Neural progenitor cell (in vitro differentiated cells): ENCODE results near the gene ATP4A. TPM values are rescaled to one million over a fixed set of nuclear protein-coding genes. Genes with fewer than 3 reads are reported as not detected.

Experiments
- DNase-seq: peaks from one replicate; pipeline ENCODE4 v3.0.0-alpha.2; 2016; ENCODE audit warnings: low spot score
- H2AFZ ChIP-seq: fragments of 200-600 bp; sonication (generic); replicated peaks from 2 replicates; pipeline ENCODE4 v1.6.1; 2016; ENCODE audit warnings: antibody characterized with exemption
- H3F3A ChIP-seq: fragments of 200-600 bp; sonication (generic); 2 replicates; pipeline ENCODE4 v1.6.1; 2016; ENCODE audit warnings: antibody characterized with exemption, low read depth
- H3K27ac ChIP-seq: fragments of 200-600 bp; sonication (generic); 2 replicates; pipeline ENCODE4 v1.5.1; 2016; ENCODE audit warnings: mild to moderate bottlenecking
- H3K27me3 ChIP-seq: fragments of 200-600 bp; sonication (generic); 2 replicates; pipeline ENCODE4 v1.6.1; 2016; ENCODE audit warnings: mild to moderate bottlenecking, moderate library complexity
- H3K36me3 ChIP-seq: fragments of 200-600 bp; sonication (generic); 2 replicates; pipeline ENCODE4 v1.5.1; 2016
- H3K4me1 ChIP-seq: fragments of 200-600 bp; sonication (generic); 2 replicates; pipeline ENCODE4 v1.6.1; 2016; ENCODE audit warnings: mixed run types
- H3K4me2 ChIP-seq: fragments of 200-600 bp; sonication (generic); 2 replicates; pipeline ENCODE4 v1.6.1; 2016
- H3K4me3 ChIP-seq: fragments of 200-600 bp; sonication (generic); 2 replicates; pipeline ENCODE4 v1.5.1; 2016
- H3K79me2 ChIP-seq: fragments of 200-600 bp; sonication (generic); 2 replicates; pipeline ENCODE4 v1.6.1; 2016; ENCODE audit warnings: low read depth
- H3K9ac ChIP-seq: fragments of 200-600 bp; sonication (generic); 2 replicates; pipeline ENCODE4 v1.6.1; 2016
- H3K9me3 ChIP-seq: fragments of 200-600 bp; sonication (generic); 2 replicates; pipeline ENCODE4 v1.5.1; 2016; ENCODE audit warnings: low read depth
- H4K20me1 ChIP-seq: fragments of 200-600 bp; sonication (generic); 2 replicates; pipeline ENCODE4 v1.6.1; 2016; ENCODE audit warnings: low read depth
- H3K27ac Mint-ChIP-seq: 3 replicates; pipeline ENCODE4 v1.8.0; 2021; ENCODE audit warnings: mixed read lengths
- H3K27me3 Mint-ChIP-seq: 2 replicates; pipeline ENCODE4 v1.8.0; 2022; ENCODE audit warnings: low read depth, mild to moderate bottlenecking, inconsistent platforms, moderate library complexity, mixed read lengths; ENCODE audit not compliant: insufficient read depth
- H3K36me3 Mint-ChIP-seq: 3 replicates; pipeline ENCODE4 v1.8.0; 2021; ENCODE audit warnings: mixed read lengths
- H3K4me1 Mint-ChIP-seq: 3 replicates; pipeline ENCODE4 v1.8.0; 2021; ENCODE audit warnings: mixed read lengths
- H3K4me3 Mint-ChIP-seq: 3 replicates; pipeline ENCODE4 v1.8.0; 2021; ENCODE audit warnings: mild to moderate bottlenecking, moderate library complexity, mixed read lengths
- H3K9me3 Mint-ChIP-seq: 3 replicates; pipeline ENCODE4 v1.8.0; 2020; ENCODE audit warnings: mixed read lengths
- EZH2 ChIP-seq: fragments of 200-600 bp; sonication (generic); IDR thresholded peaks from 2 replicates; pipeline ENCODE4 v1.6.1; 2017; ENCODE audit warnings: antibody characterized with exemption, mild to moderate bottlenecking, moderate library complexity
- EZH2phosphoT487 ChIP-seq: fragments of 200-600 bp; sonication (generic); IDR thresholded peaks from 2 replicates; pipeline ENCODE4 v1.6.1; 2017; ENCODE audit warnings: antibody characterized with exemption
- total RNA-seq: library from RNA; depleted of rRNA; stranded (reverse); fragments of >200 nt; gene quantifications from 2 replicates; pipeline ENCODE4 v1.2.3, GENCODE V29; 2015; ENCODE audit warnings: low replicate concordance
- TF ChIP-seq, protein P1 (sequence below): fragments of 200-600 bp; sonication (generic); IDR thresholded peaks from 2 replicates; pipeline ENCODE4 v1.5.1; 2017; ENCODE audit warnings: antibody characterized with exemption, mild to moderate bottlenecking

The ATP4A gene
- total RNA-seq, 1 donor from 2014 or later: not detected

DNA sequence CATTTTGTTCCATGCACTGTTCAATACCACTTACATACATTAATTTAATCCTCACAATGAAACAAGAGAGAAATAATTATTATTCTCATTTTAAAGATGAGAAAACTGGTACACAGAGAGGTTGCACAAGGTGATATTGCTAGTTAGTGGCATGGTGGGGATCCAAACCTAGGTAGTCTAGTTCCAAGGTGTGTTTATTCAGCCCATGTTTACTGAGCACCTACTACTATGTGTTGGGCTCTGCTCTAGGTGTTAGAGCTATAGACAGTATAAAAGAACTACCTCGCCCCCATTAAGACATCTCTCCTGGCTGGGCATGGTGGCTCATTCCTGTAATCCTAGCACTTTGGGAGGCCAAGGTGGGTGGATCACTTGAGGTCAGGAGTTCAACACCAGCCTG, 19.3 kb upstream of the ATP4A start:
- H3K27me3 ChIP-seq: peaks cover 26% of the 10 kb centered on the region
- peaks cover under 1% of the 10 kb centered on the region for H3K27me3 Mint-ChIP-seq
- H3K36me3 ChIP-seq: no peaks in the 10 kb centered on the region
- no peak overlapping the region for H3K4me3 ChIP-seq
- no peaks in the 10 kb centered on the region for H3K36me3 Mint-ChIP-seq
- H2AFZ ChIP-seq: no peak overlapping the region
- peaks cover 9% of the 10 kb centered on the region for H3K9me3 Mint-ChIP-seq
- no peaks in the 10 kb centered on the region for H3K4me1 ChIP-seq
- no peaks in the 10 kb centered on the region for H4K20me1 ChIP-seq
- H3K4me1 Mint-ChIP-seq: peaks cover 11% of the 10 kb centered on the region
- DNase-seq: no peak
- no peak overlapping the region for H3K4me2 ChIP-seq
- H3K27ac ChIP-seq: no peak overlapping the region
- no peaks in the 10 kb centered on the region for H3K9me3 ChIP-seq
- H3K9ac ChIP-seq: no peak overlapping the region
- H3K79me2 ChIP-seq: no peaks in the 10 kb centered on the region
- TF ChIP-seq EZH2: no peak
- TF ChIP-seq, protein P1, sequence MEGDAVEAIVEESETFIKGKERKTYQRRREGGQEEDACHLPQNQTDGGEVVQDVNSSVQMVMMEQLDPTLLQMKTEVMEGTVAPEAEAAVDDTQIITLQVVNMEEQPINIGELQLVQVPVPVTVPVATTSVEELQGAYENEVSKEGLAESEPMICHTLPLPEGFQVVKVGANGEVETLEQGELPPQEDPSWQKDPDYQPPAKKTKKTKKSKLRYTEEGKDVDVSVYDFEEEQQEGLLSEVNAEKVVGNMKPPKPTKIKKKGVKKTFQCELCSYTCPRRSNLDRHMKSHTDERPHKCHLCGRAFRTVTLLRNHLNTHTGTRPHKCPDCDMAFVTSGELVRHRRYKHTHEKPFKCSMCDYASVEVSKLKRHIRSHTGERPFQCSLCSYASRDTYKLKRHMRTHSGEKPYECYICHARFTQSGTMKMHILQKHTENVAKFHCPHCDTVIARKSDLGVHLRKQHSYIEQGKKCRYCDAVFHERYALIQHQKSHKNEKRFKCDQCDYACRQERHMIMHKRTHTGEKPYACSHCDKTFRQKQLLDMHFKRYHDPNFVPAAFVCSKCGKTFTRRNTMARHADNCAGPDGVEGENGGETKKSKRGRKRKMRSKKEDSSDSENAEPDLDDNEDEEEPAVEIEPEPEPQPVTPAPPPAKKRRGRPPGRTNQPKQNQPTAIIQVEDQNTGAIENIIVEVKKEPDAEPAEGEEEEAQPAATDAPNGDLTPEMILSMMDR: no peak
- no peak for TF ChIP-seq EZH2phosphoT487
- no peak overlapping the region for H3K27ac Mint-ChIP-seq
- no peak overlapping the region for H3K4me3 Mint-ChIP-seq
- no peaks in the 10 kb centered on the region for H3F3A ChIP-seq

DNA sequence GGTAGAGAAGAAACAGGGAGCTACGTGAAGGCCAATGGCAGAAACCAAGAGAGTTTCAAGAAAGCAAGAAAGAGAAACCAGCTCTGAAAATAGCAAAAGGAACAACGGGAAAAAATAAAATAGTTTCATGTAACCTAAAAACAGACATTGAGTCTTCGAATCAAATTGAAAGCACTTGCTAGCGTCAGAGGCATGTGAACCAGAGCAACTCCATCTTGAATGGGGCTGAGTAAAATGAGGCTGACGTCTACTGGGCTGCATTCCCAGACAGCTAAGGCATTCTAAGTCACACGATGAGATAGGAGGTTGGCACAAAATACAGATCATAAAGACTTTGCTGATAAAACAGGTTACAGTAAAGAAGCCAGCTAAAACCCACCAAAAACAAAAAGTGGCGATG, 15.2 kb upstream of the ATP4A start:
- Mint-ChIP-seq H3K4me1 (no peaks in the 10 kb centered on the region), H3K36me3 (peaks cover 2% of the 10 kb centered on the region), H3K27me3 (peaks cover 2% of the 10 kb centered on the region), H3K9me3 (peaks cover 29% of the 10 kb centered on the region), H3K4me3 (no peak overlapping the region), H3K27ac (no peak overlapping the region)
- Histone ChIP-seq H3F3A (no peaks in the 10 kb centered on the region), H3K27me3 (peaks cover 13% of the 10 kb centered on the region), H3K9me3 (no peaks in the 10 kb centered on the region), H3K79me2 (no peaks in the 10 kb centered on the region), H3K36me3 (no peaks in the 10 kb centered on the region), H3K27ac (no peak overlapping the region), H4K20me1 (no peaks in the 10 kb centered on the region), H3K9ac (no peak overlapping the region), H3K4me1 (no peaks in the 10 kb centered on the region), H3K4me2 (no peak overlapping the region), H3K4me3 (no peak overlapping the region), H2AFZ (no peak overlapping the region)
- no peak for TF ChIP-seq EZH2
- TF ChIP-seq EZH2phosphoT487: no peak
- TF ChIP-seq, protein P1: no peak
- no peak for DNase-seq

DNA sequence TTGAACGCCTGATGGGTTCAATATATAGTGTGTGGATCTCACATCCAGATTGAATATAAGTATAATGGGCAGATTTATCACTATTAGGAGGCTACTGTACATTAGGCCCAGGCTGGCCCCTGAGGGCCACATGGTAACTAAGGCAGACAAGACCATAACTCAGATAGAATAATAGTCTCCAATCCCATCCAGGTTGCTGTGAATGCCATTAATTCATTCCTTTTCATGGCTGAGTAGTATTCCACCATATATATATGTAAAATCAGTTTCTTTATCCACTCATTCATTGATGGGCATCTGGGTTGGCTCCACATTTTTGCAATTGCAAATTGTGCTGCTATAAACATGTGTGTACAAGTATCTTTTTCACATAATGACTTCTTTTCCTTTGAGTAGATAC, 14.5 kb upstream of the ATP4A start:
- Histone ChIP-seq H3K27me3 (peaks cover 14% of the 10 kb centered on the region), H3K36me3 (no peaks in the 10 kb centered on the region), H3K79me2 (no peaks in the 10 kb centered on the region), H3K4me3 (no peak overlapping the region), H3K9me3 (no peaks in the 10 kb centered on the region), H3K9ac (no peak overlapping the region), H2AFZ (no peak overlapping the region), H3K27ac (no peak overlapping the region), H3F3A (no peaks in the 10 kb centered on the region), H3K4me2 (no peak overlapping the region), H4K20me1 (no peaks in the 10 kb centered on the region), H3K4me1 (no peaks in the 10 kb centered on the region)
- Mint-ChIP-seq H3K9me3 (peaks cover 29% of the 10 kb centered on the region), H3K27me3 (peaks cover 2% of the 10 kb centered on the region), H3K36me3 (peaks cover 2% of the 10 kb centered on the region), H3K27ac (no peak overlapping the region), H3K4me3 (no peak overlapping the region), H3K4me1 (no peaks in the 10 kb centered on the region)
- TF ChIP-seq EZH2 (no peak), EZH2phosphoT487 (no peak)
- TF ChIP-seq, protein P1: no peak
- no peak for DNase-seq
